T-helper 1 cell treated with Interleukin-12 subunit alpha and Interleukin-12 subunit beta and Interleukin-4 antibody, amounts not matched to agents 30 μg/mL and 1 μg/mL, for 36 hours (primary cell): ENCODE measurements around the gene FEZ2.

Source experiments
- H3K27ac Mint-ChIP-seq: one replicate; pipeline ENCODE4 v1.8.0; 2021; ENCODE audit warnings: mild to moderate bottlenecking, mixed read lengths
- H3K27me3 Mint-ChIP-seq: one replicate; pipeline ENCODE4 v1.8.0; 2021; ENCODE audit warnings: low read depth, mixed read lengths
- H3K36me3 Mint-ChIP-seq: one replicate; pipeline ENCODE4 v1.8.0; 2021; ENCODE audit warnings: low read depth, mixed read lengths
- H3K4me1 Mint-ChIP-seq: one replicate; pipeline ENCODE4 v1.8.0; 2021; ENCODE audit warnings: low read depth, mixed read lengths
- H3K4me3 Mint-ChIP-seq: one replicate; pipeline ENCODE4 v1.8.0; 2021; ENCODE audit warnings: mild to moderate bottlenecking, moderate library complexity, mixed read lengths
- H3K9me3 Mint-ChIP-seq: one replicate; pipeline ENCODE4 v1.8.0; 2021; ENCODE audit warnings: mixed read lengths

Gene FEZ2

DNA sequence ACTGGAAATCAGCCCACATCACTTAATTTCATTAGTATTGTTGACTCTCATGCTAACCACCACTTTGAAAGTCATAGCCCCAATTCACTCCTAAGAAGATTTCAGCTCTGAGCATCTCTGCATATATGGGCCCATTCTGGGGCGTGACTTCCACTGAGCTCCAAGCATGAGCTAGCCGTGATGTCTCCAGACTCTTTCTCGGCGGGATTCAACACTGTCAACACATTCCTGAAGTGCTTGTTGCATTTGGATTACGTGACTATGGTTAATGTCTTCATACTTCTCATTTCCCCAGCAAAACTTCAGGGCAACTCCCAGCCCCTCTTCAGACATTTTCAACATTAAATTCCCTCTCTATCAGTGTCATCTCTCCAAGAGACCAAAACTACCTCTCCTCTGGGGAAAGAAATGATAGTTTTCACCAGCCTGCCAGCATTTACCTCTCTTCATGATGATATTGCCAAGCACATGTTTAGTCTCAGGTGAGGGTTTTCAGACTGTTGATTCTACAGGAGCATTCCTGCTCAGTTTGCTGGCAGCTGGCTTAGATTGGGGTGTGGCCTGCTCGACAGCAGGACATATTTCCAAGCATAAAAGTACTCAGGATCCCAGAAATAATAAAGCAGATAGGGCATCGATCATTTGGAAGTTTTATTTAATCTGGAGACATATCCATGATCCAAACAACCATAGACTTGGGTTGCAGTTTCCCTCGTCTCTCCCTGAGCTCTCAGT is 81.7 kb downstream of the FEZ2 start:
- H3K27ac Mint-ChIP-seq = no peak overlapping the region
- no peaks in the 10 kb centered on the region for H3K27me3 Mint-ChIP-seq
- no peaks in the 10 kb centered on the region for H3K4me1 Mint-ChIP-seq
- H3K4me3 Mint-ChIP-seq = no peak overlapping the region
- H3K36me3 Mint-ChIP-seq = peaks cover 2% of the 10 kb centered on the region
- H3K9me3 Mint-ChIP-seq = no peaks in the 10 kb centered on the region

DNA sequence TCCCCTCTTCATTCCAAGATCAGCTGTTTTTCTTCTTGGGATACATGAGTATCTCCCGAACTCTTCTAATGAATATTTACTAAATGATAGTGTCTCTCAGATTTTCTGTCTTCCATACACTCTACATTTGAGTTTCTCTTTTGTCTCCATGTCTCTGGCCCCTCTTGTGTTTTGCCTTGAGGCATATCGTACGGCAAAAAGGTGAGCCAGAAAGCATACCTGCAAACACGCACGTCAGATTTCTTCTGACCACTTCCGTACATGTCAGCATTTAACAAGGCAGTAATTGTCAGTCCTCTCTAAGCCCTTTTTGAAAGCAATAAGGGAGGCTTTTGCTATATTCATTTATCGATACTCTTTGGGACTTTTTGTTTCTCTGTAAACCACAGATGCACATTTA is 82.4 kb downstream of the FEZ2 start:
- no peaks in the 10 kb centered on the region for H3K4me1 Mint-ChIP-seq
- H3K27me3 Mint-ChIP-seq = no peaks in the 10 kb centered on the region
- H3K27ac Mint-ChIP-seq = no peak overlapping the region
- H3K9me3 Mint-ChIP-seq = no peaks in the 10 kb centered on the region
- no peak overlapping the region for H3K4me3 Mint-ChIP-seq
- H3K36me3 Mint-ChIP-seq = peaks cover 2% of the 10 kb centered on the region

DNA sequence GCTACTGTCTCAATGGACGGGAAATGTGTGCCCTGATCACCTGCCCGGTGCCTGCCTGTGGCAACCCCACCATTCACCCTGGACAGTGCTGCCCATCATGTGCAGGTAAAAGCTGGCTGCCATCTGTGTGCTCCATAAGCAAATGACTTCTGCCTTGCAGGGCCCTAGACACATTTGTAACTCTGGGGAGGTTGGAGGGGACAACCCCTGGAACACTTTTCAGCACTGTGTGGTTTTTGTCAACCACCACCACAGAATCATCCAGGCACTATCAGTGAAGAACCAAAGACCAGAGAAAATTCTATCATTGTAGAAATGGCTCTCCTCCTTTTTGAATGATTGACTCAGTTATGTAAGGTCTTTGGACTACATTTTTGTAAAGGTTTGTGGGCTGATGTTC is 84.3 kb downstream of the FEZ2 start:
- Mint-ChIP-seq H3K9me3 (no peaks in the 10 kb centered on the region), H3K27me3 (no peaks in the 10 kb centered on the region), H3K27ac (no peak overlapping the region)

DNA sequence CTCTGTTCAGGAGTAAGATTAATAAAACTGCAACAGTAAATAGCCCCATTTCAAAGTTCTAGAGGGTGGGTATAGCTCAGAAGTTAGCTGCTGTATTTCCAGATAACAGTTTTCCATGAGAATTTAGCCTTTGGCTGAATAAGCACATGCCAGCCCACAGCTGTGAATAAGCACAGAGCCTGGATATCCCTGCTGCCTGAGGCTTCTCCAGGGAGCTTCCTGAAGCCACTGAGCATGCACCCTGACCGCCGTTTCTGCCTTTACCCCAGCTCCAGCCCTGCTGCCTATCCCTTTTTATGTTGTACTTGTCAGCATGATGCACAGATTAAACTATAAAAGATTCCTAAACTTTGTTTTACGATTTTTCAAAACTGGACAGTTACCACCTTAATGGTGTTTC is 85.3 kb downstream of the FEZ2 start:
- H3K36me3 Mint-ChIP-seq = peaks cover 2% of the 10 kb centered on the region
- no peak overlapping the region for H3K27ac Mint-ChIP-seq
- H3K9me3 Mint-ChIP-seq = no peaks in the 10 kb centered on the region
- no peaks in the 10 kb centered on the region for H3K27me3 Mint-ChIP-seq
- H3K4me1 Mint-ChIP-seq = no peaks in the 10 kb centered on the region
- H3K4me3 Mint-ChIP-seq = no peak overlapping the region

More for the DNA sequence above, 84.3 kb downstream of the FEZ2 start:
- Mint-ChIP-seq H3K4me3 (no peak overlapping the region), H3K36me3 (peaks cover 2% of the 10 kb centered on the region), H3K4me1 (no peaks in the 10 kb centered on the region)

DNA sequence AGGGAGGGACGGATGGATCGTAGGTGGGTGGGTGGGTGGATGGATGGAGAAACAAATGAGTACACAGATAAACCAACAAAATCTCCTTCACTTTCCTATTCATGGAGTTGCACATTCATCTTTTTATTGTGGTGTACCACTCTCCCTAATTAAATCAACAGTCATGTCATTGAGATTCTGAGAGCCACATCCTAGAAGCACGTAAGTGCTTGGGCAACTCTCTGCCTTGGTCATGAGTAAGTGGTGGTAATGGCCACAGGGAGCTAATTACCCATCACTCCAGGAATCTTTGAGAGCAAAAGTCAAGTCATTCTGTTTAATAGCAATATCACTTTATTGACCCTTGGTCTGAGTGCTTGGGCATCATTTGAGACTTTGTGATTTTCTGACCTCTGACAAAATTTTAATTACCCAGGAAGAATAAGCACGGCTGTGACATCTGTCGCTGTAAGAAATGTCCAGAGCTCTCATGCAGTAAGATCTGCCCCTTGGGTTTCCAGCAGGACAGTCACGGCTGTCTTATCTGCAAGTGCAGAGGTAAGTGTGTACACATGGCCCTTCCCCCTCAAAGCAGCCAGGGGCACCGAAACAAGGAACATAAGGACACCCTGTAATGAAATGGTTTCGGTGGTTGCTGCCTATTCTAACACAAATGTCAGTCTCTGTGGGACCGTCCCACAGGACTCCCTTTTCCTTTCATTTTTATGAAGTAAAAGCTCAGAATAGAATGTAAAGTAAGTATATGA is 85.9 kb downstream of the FEZ2 start:
- Mint-ChIP-seq H3K36me3 (peaks cover 2% of the 10 kb centered on the region), H3K27me3 (no peaks in the 10 kb centered on the region), H3K9me3 (no peaks in the 10 kb centered on the region), H3K4me1 (no peaks in the 10 kb centered on the region), H3K4me3 (no peak overlapping the region), H3K27ac (no peak overlapping the region)

DNA sequence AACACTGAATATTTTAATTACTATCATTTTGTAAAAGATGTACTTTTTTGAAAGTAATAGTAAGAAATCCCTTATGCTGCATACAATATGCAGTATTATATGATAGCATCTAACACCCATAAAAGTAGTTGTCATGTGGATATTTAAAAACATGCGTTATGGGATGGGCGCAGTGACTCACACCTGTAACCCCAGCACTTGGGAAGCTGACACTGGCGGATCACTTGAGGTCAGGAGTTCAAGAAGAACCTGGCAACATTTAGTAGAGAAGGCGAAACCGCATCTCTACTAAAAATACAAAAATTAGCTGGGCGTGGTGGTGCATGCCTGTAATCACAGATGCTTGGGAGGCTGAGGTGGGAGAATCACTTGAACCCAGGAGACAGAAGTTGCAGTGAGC is 88.9 kb downstream of the FEZ2 start:
- no peaks in the 10 kb centered on the region for H3K27me3 Mint-ChIP-seq
- H3K4me1 Mint-ChIP-seq = no peaks in the 10 kb centered on the region
- no peak overlapping the region for H3K4me3 Mint-ChIP-seq
- no peaks in the 10 kb centered on the region for H3K36me3 Mint-ChIP-seq
- H3K9me3 Mint-ChIP-seq = no peaks in the 10 kb centered on the region
- H3K27ac Mint-ChIP-seq = no peak overlapping the region

DNA sequence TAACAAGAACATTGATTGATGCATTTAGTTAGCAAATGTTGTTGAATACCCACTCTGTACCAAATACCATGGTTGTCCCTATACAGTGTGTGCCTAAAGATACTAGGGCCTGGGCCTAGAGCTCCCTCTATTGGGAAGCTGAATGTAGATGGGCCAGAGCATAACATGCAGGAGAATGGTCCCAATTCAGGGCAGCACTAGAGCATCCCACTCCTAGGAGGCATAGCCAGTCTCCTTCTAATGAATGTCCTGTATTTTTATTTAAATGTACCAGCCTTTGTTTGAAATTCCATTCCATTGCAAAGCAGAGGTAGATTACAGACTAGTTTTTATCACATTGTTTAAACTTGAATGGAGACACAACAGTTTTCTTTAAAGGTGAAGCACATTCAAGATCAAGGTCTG is 90.6 kb downstream of the FEZ2 start:
- Mint-ChIP-seq H3K36me3 (no peaks in the 10 kb centered on the region), H3K27me3 (no peaks in the 10 kb centered on the region), H3K27ac (no peak overlapping the region), H3K9me3 (no peaks in the 10 kb centered on the region), H3K4me3 (no peak overlapping the region), H3K4me1 (no peaks in the 10 kb centered on the region)
